GM19238 (cell line): ENCODE measurements around the gene C1R.

Experiments used
- DNase-seq: peaks from one replicate; pipeline ENCODE4 v3.0.0; 2011; ENCODE audit warnings: low spot score; ENCODE audit not compliant: insufficient read length

The C1R gene

DNA sequence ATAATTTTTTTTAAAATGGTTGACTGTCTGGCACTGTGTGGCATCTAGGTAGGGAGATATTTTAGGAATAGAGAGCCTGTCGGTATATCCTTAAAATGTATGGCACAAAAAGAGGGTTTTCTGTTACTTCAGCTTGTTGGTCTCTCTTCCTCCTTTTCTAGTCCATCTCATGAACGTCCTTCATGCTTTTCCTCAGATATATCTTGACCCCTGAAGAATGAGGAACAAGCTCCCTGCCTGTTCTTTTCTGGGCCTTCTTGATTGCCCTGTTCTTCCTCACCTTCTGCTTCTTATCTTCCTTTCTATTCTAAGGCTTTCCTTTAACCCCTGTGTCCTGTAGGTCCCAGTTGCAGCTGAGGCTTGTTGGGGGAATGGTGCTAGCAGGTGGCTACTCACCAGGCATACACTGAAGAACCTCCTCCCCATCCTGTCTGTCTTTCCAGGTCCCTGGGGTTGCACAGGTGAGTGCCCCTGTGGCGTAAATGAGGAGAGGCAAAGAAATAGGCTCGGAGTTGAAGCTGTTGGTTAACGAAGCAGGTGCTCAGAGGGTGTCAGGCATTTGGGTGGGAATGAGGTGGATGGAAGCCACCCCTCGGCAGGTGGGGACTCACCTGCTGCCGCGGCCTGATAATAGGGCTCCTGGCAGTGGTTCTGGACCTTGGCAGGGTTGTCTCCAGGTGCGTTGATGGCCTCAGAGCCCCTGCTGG, 7.2 kb upstream of the C1R start:
- no peak for DNase-seq

DNA sequence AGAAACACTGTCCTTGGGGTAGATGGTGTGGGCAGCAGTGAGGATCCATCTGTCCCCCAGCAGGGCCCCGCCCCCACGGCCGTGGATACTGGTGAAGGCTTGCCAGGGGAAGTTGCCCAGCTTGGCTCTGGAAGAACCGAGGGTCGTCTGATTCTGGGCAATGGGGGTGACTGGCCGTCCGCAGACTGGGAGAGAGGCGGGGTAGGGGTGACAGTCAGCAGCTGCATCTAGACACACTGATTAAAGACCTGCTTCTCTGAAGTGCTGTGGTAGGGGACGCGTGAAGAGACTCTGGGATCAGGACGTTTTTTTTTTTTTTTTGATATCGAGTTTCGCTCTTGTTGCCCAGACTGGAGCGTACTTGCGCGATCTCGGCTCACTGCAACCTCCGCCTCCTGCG, 4.7 kb upstream of the C1R start:
- DNase-seq, result no peak

DNA sequence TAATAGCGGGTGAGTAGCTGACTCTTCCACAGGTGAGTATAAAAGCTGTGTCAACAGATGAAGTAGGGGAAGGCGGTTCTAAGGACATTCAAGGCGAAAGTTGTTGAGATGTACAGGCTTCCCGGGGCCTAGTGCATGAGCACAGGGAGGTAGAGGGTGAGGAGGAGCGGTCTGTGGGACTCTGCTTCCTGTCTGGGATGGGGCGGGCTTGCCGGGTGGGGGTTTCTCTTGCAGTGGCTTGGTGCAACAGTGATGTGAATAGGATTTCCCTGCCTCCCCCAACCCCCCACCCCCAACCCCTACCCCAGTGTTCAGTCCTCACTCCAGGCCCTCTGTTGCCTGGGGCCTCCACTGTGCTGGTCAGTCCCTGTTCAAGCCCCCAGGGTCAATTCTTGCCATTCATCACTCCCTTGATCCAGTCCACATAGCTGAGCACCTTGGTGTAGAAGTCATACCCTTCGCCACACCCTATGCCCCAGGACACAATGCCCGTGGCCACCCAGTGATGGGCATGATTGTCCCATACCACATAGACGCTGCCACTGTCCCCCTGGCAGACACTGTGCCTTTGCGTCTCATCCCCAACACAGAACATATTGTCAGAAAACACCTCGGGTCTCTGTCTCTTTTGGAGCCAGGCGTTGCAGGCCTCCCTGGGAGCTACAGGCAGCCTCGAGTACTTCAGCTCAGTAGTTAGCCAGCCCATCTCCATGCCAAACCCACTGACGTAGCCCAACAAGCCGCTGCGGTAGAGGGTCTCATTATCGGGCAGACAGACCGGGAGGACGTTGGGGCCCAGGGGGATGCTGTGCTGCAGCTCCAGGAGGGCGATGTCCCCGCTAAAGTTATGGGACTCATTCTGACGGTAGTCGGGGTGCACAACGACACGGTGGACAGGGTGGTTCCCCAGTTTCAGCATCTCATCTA, 4.0 kb upstream of the C1R start:
- DNase-seq, result no peak

DNA sequence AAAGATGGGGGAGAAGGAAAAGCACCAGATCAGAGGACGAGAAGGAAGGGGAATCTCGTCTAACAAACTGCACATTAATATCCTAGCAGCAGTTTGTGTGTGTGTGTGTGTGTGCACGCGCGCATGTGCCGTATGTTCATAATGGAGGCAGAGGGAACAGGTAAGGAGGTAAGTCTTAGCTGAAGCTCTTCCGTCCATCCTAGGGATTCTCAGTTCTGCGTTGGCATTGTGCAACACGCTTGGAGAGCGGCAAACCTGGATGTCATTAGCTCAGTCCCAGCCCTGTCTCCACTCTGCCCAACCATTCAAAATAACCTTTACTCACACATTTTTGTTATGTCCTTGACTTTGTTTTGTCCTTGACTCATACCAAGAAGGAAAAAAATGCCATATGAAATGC, 1.6 kb upstream of the C1R start:
- no peak for DNase-seq

DNA sequence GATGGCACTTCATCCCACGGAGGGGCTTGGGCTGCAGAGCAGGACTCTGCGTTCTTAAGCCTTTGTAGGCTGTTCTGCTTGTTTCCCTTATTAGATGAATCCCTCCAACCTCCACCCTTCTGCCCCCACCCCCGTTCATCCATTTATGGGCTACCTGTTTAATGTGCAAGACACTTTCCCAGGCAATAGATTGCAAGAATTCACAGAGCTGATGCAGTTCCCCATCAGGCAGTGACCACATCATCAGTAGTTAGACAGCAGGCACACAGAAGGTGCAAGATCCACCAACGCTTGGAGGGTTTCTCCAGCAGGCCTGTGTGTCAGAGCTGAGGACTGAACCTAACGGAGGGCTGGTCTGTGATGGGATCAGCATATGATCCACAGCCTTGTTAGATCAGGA, 1.2 kb upstream of the C1R start:
- DNase-seq, result no peak

DNA sequence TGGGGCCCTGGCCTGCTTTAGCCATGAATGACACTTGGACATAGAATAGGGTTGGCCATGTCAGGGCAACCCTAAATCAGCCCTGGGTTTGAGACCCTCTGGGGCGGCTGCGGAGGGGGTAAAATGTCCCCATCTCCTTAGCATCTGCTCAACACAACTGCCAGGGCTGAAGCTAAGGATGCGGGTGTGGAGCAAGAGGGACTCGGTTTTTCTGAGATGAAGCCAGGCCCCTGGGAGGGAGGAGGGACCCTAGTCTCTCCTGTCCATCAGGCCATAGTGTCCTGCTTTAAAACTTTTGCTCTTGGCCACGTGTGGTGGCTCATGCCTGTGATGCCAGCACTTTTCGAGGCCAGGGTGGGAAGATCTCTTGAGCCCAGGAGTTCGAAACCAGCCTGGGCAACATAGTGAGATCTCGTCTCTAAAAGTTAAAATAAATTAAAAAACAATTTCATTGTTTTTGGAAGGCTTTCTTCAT, 778 bp upstream of the C1R start:
- DNase-seq, result no peak

DNA sequence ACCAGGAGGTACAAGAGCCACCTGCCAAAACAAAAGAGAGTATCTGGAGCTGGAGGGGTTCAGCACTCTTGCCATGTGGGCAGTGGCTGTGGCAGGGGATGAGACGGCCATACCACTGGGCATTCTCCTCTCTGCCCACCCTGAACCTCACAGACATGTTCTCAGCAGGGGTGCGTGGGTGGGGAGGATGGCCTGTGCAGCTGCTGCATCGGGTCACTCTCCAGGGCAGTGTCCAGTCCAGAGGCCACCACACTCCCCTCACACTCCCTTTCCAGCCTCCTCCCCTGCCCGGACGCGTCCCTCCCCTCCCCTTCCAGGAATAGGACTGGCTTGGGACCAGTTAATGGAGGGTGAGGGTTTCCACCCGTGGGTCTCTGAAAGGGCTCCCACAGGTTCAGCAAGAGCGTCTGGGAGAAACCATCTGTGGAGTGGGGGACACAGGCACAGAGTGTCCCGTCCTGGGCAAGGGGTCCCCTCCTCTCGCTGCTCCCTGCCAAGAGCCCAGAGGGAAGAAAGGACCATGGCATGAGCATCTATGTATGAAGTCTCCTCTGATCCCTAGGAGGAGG, 501 bp downstream of the C1R start:
- no peak for DNase-seq

DNA sequence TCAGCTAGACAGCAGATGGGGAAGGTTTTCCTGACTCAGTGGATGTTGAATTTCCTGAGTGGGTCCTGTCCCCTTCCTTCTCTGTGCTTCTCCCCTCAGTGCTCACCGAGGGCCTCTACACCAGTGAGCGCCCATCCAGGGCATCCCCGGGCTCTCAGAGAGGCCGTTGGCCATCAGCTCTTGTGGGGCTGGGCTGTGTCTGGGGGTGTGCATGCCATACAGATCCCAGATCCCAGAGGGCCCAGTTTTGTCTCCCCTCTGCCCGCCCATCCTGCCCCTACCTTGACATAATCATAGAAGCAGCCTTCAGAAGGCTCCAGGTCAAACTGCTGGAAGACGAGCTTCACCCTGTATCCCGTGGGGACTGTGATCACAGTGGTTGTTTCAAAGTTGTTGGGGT, 1.1 kb downstream of the C1R start:
- DNase-seq, result no peak

DNA sequence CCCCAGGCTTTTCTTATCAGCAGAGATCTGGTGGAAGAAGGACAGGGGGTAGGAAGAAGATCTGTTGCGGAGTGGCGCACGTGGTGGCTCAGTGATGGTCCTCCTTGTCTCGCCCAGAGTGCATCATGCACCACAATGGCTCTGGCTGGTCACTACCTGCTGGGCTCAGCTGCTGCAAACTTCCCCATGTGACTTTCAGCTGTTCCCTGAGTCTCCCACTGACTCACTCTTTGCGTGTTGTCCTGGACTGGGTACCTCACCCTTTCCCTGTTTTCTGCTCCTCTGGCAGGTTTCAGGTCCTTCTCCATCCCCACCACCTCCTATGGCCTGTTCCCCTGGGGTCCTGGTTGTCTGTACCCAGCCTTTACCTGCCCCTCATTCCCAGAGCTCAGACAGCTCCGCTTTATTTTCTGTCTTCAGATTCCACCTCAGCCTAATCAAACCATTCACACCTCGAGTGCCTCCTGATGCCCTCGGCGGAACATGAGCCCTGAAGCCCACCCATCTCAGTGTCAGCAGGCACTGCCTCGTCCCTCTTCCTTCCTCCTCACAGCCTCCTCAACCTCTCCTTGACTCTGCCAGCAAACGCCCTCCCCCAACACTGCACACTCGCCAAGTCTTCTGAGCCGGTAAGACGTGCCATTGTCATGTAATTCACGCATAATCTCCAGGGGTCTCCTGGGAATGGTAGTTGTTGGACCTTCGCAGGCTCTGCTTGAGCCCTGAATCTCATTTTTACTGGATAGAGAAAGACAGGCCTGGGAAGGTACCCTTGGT, 1.8 kb downstream of the C1R start:
- DNase-seq, result no peak

DNA sequence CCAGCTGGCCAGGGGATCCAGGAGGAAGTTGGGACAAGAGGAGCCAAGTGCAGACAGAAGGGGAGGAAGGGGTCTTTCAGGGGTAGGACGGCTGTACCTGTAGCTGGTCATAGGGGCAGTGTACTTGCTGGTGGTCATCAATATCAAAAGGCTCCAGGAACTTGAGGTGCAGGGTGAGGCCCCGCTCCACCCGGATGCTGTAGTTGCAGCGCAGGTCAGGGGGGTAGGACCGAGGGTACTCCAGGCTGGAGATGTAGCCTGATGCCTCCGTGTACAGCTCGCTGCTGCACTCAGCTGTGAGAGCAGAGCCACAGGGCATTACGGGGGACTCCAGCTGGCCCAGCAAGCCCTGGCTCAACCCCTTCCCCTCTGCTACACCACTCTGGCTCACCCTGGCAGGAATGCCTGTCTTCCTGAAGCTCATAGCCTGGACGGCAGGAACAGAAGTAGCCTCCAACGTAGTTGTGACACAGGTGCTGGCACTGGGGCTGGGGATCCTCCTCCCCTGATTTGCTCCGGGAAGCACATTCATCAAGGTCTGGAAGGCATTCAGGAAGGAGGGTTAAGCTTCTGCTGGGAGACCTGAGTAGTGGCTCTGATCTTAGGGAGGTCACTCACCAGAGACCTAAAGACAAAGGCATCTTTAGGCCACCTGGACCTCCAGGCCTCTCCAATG, 2.9 kb downstream of the C1R start:
- DNase-seq, result no peak

DNA sequence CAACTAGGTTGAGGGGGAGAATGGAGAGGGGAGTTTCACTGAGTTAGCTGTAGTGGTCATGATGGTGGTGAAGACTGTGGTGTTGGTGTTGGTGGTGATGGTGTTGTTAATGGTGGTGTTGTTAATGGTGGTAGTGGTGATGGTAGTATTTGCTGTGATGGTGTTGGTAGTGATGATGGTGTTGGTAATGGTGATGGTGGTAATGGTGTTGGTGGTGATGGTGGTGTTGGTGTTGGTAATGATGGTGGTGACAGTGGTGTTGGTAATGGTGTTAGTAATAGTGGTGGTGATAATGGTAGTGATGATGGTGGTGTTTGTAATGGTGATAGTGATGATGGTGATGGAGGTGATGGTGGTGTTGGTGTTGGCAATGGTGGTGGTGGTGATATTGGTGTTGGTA, 9.1 kb downstream of the C1R start:
- no peak for DNase-seq

DNA sequence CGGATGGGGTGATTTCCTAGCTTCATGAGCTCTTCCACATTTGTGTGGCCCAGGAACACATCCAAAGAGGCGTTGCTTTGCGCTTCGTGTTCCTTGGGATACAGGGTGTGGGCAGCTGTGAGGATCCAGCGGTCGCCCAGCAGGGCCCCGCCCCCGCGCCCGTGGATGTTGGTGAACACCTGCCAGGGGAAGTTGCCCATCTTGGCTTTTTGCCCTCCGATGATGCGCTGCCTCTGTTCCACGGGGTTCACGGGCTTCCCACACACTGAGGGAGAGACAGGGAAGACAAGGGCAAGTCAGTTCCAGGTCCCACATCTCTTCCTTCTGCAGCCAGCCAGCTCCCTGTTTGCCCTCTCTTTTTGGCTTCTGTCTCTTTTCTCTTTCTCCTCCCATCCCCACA, 11.2 kb downstream of the C1R start:
- DNase-seq, result no peak

DNA sequence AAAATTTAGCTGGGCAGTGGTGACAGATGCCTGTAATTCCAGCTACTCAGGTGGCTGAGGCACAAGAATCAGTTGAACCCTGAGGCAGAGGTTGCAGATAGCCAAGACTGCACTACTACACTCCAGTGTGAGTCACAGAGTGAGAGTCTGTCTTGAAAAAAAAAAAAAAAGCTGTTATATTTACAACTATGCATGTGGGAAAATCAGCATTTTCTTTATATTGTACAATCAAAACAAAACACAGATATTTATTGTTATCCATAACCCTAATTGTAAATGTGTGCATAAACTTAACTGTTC, 12.5 kb downstream of the C1R start:
- DNase-seq, result no peak

DNA sequence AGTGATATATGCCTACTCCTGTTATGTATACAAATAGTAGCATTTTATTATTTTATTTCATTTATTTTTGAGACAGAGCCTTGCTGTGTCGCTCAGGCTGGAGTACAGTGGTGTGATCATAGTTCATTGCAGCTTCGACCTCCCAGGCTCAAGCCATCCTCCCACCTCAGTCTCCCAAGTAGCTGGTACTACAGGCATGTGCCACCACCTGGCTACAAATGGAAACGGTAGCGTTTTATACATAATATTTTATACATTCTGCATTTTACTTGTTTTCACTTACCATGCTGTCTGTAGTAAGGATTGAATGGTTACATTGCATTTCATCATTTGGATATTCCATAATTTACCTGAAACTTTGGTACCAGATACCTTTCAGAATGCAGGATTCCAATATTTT, 14.1 kb downstream of the C1R start:
- DNase-seq, result no peak

DNA sequence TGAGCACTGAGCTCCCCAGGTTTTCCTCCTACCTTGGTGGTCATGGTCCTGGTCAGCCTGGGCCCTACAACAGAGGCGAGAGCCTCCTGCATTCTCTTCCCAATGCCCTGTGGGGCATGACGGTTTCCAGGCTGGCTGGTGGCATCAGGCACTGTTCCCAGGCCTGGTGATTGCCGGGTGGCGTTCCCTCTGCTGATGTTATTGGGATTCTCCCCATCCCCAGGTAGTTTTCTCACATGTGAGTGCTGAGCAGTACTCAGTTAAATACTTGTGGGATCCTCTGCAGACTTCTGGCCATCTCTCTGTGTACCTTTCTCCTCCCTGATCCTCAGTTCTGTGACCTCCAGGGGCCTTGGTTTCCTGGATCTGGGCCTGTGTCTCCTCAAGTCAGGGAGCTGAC, 15.8 kb downstream of the C1R start:
- DNase-seq, result no peak

DNA sequence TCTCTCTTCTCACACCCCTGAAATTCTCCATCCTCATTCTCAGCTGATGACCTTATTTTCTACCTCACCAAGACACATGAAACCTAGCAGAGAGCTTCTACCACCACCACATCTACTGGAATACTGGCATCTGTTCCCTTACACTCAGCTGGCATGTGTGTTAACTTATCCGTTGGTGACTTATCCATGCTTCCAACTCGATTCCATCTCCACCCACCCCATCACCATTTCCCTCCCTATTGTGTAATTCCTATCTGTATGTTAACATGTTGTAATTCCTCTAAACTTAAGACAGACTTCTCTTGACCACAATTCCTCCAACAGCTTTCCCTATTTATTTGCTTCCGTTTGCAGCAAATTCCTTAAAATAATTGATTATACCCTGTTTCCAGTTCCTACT, 16.3 kb downstream of the C1R start:
- no peak for DNase-seq

DNA sequence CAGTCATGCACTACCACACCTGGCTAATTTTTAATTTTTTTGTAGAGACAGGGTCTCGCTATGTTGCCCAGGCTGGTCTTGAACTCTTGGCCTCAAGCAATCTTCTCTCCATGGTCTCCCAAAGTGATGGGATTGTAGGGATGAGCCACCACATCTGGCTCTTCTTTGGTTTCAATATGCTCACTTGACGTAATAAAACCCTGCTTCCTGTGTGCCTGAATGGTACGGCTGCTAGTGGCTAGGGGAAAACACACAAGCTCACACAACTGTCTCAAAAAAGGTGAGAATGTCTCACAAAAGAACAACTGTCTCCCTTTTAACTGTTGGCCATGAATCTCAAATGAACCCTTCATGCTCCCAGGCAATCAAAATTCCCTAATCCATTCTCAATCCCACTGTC, 16.7 kb downstream of the C1R start:
- DNase-seq, result no peak

DNA sequence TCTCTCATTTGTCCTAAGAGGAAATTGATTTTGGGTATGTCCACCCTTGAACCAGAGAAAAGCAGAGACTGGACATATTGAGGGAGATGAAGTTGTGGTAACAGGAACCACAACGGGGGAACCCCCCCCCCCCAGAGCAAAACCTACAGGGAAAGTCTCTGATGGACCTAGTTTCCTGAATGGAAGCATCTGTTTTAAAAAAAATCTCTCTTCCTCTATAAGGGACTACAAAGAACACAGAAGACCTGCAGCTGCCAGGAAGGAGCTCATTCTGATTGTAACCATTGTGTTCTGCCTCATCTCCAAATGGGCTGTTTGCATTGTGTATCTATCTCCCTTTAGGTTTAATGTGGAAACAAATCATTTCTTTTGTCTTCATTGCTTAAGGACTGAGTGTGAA, 18.3 kb downstream of the C1R start:
- no peak for DNase-seq

DNA sequence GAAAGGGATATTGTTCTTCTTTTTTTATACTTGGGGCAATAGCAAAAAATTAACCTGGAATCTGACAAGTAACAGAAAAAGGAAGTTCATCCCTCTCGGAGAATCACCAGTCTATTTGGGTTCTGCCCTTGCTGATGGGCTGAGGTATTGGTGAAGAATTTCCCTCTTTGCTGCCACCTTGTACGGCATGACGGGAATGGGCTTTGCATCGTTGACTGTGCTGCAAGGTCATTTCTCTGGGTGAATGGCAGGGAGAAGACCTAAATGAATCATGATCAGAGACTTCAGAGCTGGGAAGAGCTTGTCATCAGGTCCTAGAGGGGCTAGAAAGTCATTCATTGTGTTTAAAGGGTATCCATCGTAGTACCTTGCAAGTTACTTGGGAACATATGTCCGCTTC, 19.7 kb downstream of the C1R start:
- DNase-seq, result no peak

DNA sequence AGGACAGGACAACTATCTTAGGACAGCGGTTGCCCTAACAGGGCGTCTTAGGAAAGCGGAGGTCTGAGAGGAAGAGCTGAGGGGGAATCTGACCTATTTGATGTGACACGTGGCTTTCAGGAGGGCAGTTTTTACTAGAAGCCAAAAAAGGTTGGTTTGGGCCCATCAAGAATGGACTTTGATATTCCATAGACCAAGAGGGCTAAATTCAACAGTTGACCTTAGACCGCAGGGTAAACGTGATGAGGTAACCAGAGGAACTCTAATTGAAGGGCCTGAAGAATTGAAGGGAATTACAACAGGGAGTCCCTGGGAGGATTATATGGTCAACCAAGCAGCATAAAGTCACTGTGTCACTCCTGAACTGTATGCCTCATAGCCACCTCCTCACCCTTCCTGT, 20.2 kb downstream of the C1R start:
- no peak for DNase-seq

DNA sequence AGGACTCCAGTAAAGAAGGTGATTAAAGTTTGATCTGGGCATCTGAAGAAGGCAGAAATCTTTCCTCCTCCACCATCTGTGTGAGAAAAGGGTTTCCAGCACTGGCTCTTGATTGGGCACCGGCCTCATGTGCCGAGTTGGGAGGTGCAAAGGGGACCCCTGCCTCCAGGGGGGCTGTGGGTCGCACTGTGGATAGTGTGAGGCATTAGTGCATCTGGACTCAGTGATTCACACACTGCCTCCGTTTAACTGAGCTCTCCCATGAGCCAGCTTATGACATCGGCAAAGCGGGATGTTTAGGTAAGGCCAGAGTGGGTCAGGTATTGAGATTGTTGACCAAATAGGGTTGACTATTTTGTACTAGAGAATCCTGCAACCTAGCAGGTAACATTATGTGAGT, 22.9 kb downstream of the C1R start:
- no peak for DNase-seq

DNA sequence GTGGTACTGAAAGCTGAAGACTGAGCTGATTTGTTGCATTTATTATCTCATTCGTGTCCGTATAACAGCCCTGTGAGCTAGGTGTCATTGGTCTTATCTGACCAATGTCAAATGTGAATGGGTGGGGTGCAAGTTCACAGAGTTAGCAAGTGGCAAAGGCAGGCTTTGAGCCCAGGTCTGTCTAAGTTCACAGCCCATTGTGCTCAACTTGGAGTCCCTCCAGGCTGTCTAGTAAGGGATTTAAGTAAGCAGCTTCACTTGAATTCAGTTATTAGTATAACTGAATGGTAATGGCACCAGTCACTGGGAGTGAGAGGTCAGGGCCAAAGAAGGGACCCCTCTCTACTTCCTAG, 23.3 kb downstream of the C1R start:
- DNase-seq, result no peak
